NCI-H2227 (cell line): Measurements from ENCODE around the gene CSH1.
"Not testable (repeated sequence)": the region's sequence is repeated elsewhere in the genome, so short reads cannot be mapped to it uniquely, and the experiment has no call there.

ENCODE experiments used
- DNase-seq: peaks from one replicate; lab custom pipeline; 2025; ENCODE audit not compliant: unreplicated experiment; lab: John Stamatoyannopoulos, UW

CSH1 gene

GRCh38 chr17:63904796-63905195, 8.4 kb upstream of the CSH1 start:
- DNase-seq, result not testable (repeated sequence)

GRCh38 chr17:63903787-63904201, 7.4 kb upstream of the CSH1 start:
- DNase-seq, result peak; percentile 41

- not testable (repeated sequence) for DNase-seq
Measured at GRCh38 chr17:63901971-63902370, 5.6 kb upstream of the CSH1 start.

GRCh38 chr17:63898899-63899798, 2.8 kb upstream of the CSH1 start:
- DNase-seq, result not testable (repeated sequence)

- DNase-seq, result not testable (repeated sequence)
Measured at GRCh38 chr17:63894821-63895220, 1.6 kb downstream of the CSH1 start.

- DNase-seq, result not testable (repeated sequence)
Measured at GRCh38 chr17:63894021-63894420, 2.4 kb downstream of the CSH1 start.

GRCh38 chr17:63892316-63893037, 3.9 kb downstream of the CSH1 start:
- DNase-seq, result not testable (repeated sequence)

GRCh38 chr17:63889026-63889848, 7.1 kb downstream of the CSH1 start:
- DNase-seq, result peak; percentile 66

- DNase-seq, result not testable (repeated sequence)
Measured at GRCh38 chr17:63885119-63885518, 11.3 kb downstream of the CSH1 start.

GRCh38 chr17:63882626-63883126, 13.7 kb downstream of the CSH1 start:
- not testable (repeated sequence) for DNase-seq

- peak; percentile 31 for DNase-seq
Measured at GRCh38 chr17:63881935-63882601, 14.3 kb downstream of the CSH1 start, which contains the start of gene GH2. Gene GH2 (minus strand): TSS chr17:63881944. CDS start chr17:63881801, 143 bp downstream.

- DNase-seq, result not testable (repeated sequence)
Measured at GRCh38 chr17:63881337-63881736, 15.0 kb downstream of the CSH1 start.

- DNase-seq, result no peak
Measured at GRCh38 chr17:63880706-63881105, 15.7 kb downstream of the CSH1 start.

- not testable (repeated sequence) for DNase-seq
Measured at GRCh38 chr17:63878413-63878812, 18.0 kb downstream of the CSH1 start.

- DNase-seq, result not testable (repeated sequence)
Measured at GRCh38 chr17:63874693-63875092, 21.7 kb downstream of the CSH1 start.

- DNase-seq, result not testable (repeated sequence)
Measured at GRCh38 chr17:63874061-63874626, 22.2 kb downstream of the CSH1 start.

GRCh38 chr17:63873577-63873976, 22.8 kb downstream of the CSH1 start, which contains the start of gene CSH2:
Gene CSH2 (minus strand): TSS chr17:63873677. CDS start chr17:63873614, 63 bp downstream.
- DNase-seq, result not testable (repeated sequence)

GRCh38 chr17:63871646-63872365, 24.6 kb downstream of the CSH1 start:
- not testable (repeated sequence) for DNase-seq

- not testable (repeated sequence) for DNase-seq
Measured at GRCh38 chr17:63870292-63870665, 26.1 kb downstream of the CSH1 start.
